ENCODE data around the gene CLTCL1. TPM values are rescaled to one million over a fixed set of nuclear protein-coding genes. Genes with fewer than 3 reads are reported as not detected.

CLTCL1 gene
- total and polyA plus RNA-seq, 9 of the 15 experiments (the other 6 are each of a cell fraction or from before 2014, with no cell fraction given) = 1.1 to 11.7 (median 5.0) TPM

GRCh38 chr22:19178657-19179496 is 112.6 kb downstream of the CLTCL1 start, which contains the start of gene SLC25A1 (continued):
- peak; percentile 12; the same call in 1 of the 2 replicates for TF ChIP-seq ZHX1 (conservative IDR thresholded peaks at IDR 0.05; ENCODE audit: low read length)
- TF ChIP-seq ZBTB17 (CRISPR knock-in tag; IDR thresholded peaks at IDR 0.05) = peak; percentile 83
- no peak for TF ChIP-seq YBX1 (IDR thresholded peaks at IDR 0.05)
- no peak for TF ChIP-seq HDAC2 (IDR thresholded peaks at IDR 0.05)
- TF ChIP-seq E2F6 (IDR thresholded peaks at IDR 0.05; ENCODE audit: borderline replicate concordance in 1 of 2, extremely low read depth in 1 of 2, insufficient read depth in 1 of 2, insufficient read length in 1 of 2, low read depth in 1 of 2, low read length in 1 of 2, poor library complexity in 1 of 2, severe bottlenecking in 1 of 2) = peak; percentile 68 to 88
- TF ChIP-seq MTA1 (IDR thresholded peaks at IDR 0.05; ENCODE audit: borderline replicate concordance) = no peak
- TF ChIP-seq MAX (CRISPR knock-in tag; IDR thresholded peaks at IDR 0.05) = no peak
- peak; percentile 1; the same call in 1 of the 2 replicates for TF ChIP-seq JUND (IDR thresholded peaks at IDR 0.05; ENCODE audit: borderline replicate concordance, low read depth, low read length)
- TF ChIP-seq JUND (tag; IDR thresholded peaks at IDR 0.05; ENCODE audit: borderline replicate concordance, low read depth, low read length) = no peak
- TF ChIP-seq PML (IDR thresholded peaks at IDR 0.05; ENCODE audit: low read length) = no peak
- peak; percentile 94 for TF ChIP-seq CXXC5 (CRISPR knock-in tag; IDR thresholded peaks at IDR 0.05)
- TF ChIP-seq ZBTB11 (CRISPR knock-in tag; IDR thresholded peaks at IDR 0.05) = peak in 1 of 3 experiments; percentile 28; a peak in 1 of 6 replicates
- TF ChIP-seq MEF2A (IDR thresholded peaks at IDR 0.05; ENCODE audit: control insufficient read depth, low read depth, low read length) = no peak
- TF ChIP-seq SFPQ (IDR thresholded peaks at IDR 0.05; ENCODE audit: low read depth, low read length) = no peak
- peak; percentile 98 for TF ChIP-seq KDM2B (CRISPR knock-in tag; IDR thresholded peaks at IDR 0.05)
